Measurements from ENCODE around the gene GOLIM4. TPM values are rescaled to one million over a fixed set of nuclear protein-coding genes. Genes with fewer than 3 reads are reported as not detected.

The GOLIM4 gene
- total RNA-seq, 2 donors from 2014 or later: 3.5 to 6.3 TPM

DNA sequence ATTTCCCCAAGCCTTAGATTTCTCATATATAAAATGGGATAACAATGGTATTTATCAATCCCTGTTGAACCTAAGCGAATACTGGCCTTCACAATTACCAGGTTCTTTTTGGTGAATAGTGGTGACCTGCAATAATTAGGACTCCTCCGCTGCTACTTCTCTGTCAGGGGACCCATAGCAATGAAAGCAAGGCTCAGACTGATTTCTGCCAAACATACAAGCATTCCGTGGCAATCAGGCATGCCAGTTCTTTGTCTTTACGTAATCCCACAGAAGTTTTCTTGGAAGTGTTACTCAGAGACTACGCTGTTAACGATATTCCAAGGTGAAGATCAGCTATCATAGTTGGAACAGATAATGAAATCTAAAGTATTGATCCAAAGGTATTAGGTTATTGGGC is 105.7 kb downstream of the GOLIM4 start:
- Mint-ChIP-seq H3K4me1 (no peaks in the 10 kb centered on the region), H3K27ac (no peak overlapping the region), H3K27me3 (peaks cover 8% of the 10 kb centered on the region), H3K36me3 (ENCODE audit: low read depth) (no peaks in the 10 kb centered on the region), H3K9me3 (no peaks in the 10 kb centered on the region), H3K4me3 (no peak overlapping the region)
- no peak for ATAC-seq (replicated peaks)

DNA sequence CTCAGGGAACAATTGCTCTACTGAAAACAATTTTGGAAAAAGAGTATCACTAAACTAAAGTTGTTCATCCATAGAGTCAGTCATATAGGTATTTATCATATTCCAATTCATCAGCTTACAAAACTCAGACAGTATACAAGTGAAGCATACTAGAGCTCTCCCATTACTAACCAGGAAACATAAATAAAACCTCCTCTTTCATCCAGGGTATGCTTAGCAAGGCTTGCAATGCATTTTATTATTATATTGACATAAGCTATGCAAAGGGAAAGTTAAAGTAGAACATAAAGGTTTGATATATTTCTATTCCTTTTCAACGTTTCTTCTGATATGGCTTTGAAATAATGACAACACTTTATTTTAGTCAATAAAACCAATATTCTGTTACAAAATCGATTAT is 106.7 kb downstream of the GOLIM4 start:
- H3K4me1 Mint-ChIP-seq: no peaks in the 10 kb centered on the region
- no peak for ATAC-seq (replicated peaks)
- peaks cover 8% of the 10 kb centered on the region for H3K27me3 Mint-ChIP-seq
- H3K27ac Mint-ChIP-seq: no peak overlapping the region
- no peaks in the 10 kb centered on the region for H3K9me3 Mint-ChIP-seq
- no peak overlapping the region for H3K4me3 Mint-ChIP-seq
- H3K36me3 Mint-ChIP-seq (ENCODE audit: low read depth): no peaks in the 10 kb centered on the region

DNA sequence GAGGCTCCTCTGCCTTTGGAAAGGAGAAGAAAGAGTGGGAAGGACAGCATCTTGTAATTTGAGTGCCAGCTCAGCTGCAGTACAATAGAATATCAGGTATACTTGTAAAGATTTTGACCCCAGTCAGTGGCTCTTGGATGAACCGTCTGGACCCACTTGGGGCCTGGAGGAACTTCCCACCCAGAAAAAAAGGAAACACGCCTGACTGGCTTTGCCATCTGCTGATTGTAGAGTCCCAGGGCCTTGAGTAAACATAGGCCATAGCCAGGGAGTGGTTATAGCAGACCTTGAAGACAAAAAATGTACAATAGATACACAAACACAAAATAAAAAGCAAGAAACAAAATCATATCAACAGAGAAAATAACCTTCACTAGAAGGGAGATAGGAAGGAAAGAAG is 112.1 kb downstream of the GOLIM4 start:
- peaks cover 9% of the 10 kb centered on the region for H3K27me3 Mint-ChIP-seq
- H3K36me3 Mint-ChIP-seq (ENCODE audit: low read depth): no peaks in the 10 kb centered on the region
- ATAC-seq (replicated peaks): no peak
- no peaks in the 10 kb centered on the region for H3K9me3 Mint-ChIP-seq
- H3K27ac Mint-ChIP-seq: no peak overlapping the region
- no peak overlapping the region for H3K4me3 Mint-ChIP-seq
- H3K4me1 Mint-ChIP-seq: no peaks in the 10 kb centered on the region

DNA sequence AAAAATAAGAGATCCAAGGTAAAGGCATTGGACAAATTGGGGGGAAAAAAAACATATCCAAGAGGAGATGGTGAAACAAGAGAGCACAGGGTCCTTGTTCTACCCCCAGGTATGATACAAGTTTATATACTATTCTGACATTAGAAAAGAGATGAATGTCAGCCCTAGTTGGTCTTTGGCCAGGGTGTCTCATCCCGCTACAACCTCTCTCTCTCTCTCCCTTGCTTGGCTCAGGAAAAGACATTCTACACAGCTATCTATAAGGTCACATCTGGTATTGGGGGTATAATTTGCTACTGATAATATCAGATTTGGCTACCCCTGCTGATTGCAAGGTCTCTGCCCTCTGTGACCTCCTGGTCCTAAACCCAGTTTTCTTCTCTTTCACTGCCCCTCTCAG is 117.2 kb downstream of the GOLIM4 start:
- no peak for ATAC-seq (replicated peaks)
- H3K9me3 Mint-ChIP-seq: no peaks in the 10 kb centered on the region
- no peak overlapping the region for H3K4me3 Mint-ChIP-seq
- H3K27me3 Mint-ChIP-seq: no peaks in the 10 kb centered on the region
- H3K36me3 Mint-ChIP-seq (ENCODE audit: low read depth): no peaks in the 10 kb centered on the region
- no peaks in the 10 kb centered on the region for H3K4me1 Mint-ChIP-seq
- H3K27ac Mint-ChIP-seq: no peak overlapping the region

DNA sequence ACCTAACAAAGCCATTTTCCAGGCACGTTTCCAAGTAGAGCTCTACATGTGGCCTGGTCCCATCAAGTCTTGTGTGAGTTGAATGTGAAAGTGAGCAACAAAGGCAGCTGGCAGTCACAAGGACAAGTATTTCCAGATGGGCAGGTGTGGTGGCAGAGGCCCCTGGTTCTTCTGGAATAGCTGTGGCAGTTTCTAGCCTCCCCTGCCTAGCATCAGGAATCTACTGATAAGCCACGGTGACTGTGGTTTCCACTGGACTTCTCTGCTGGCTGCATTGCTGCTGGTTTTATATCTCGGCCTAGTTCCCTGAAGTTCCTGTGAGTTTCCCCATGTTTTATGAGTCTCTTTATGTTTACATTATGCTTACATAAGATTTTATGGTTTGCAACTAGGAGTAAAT is 117.7 kb downstream of the GOLIM4 start:
- H3K27ac Mint-ChIP-seq: no peak overlapping the region
- no peak overlapping the region for H3K4me3 Mint-ChIP-seq
- ATAC-seq (replicated peaks): no peak
- no peaks in the 10 kb centered on the region for H3K36me3 Mint-ChIP-seq (ENCODE audit: low read depth)
- no peaks in the 10 kb centered on the region for H3K27me3 Mint-ChIP-seq
- H3K9me3 Mint-ChIP-seq: no peaks in the 10 kb centered on the region
- no peaks in the 10 kb centered on the region for H3K4me1 Mint-ChIP-seq

DNA sequence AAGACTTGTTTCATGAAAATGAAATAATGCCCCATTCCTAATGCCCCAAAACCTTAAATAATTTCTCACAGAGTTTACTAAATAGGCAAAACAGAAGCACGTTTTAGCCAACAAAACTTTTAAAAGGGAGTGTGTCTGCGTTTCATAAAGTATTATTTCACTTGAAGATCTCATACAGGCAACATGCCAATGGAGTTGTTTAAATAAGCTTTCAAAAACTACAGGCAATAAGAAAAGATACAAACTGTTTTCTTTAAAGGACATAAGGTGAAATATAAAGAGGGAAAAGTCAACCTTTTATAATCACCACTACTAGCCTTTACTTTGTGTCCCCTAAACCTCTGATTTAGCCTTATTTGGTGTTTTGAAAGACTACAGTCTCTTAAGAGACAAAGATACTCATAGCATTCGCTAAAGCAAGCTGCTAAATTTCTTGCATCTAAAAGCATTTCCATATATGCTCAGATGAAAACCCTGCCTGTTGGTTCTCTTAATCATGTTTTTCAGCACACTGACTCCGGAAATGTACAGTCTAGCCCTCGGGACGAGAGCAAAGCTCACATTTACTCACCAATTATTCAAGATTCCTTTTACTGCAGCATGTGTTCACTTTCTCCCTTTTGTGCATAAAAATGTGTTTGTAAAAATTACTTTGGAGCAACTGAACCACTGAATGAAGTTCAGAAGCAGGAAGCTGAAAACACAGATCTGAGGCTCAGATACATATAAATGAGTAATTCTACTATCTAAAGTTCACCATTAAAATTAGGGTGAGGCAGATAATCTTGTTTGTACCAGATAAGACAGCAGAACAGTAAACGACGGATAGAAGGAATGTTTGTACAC is 119.0 kb downstream of the GOLIM4 start:
- no peaks in the 10 kb centered on the region for H3K36me3 Mint-ChIP-seq (ENCODE audit: low read depth)
- no peak for ATAC-seq (replicated peaks)
- H3K27ac Mint-ChIP-seq: no peak overlapping the region
- no peaks in the 10 kb centered on the region for H3K9me3 Mint-ChIP-seq
- no peaks in the 10 kb centered on the region for H3K4me1 Mint-ChIP-seq
- H3K4me3 Mint-ChIP-seq: no peak overlapping the region
- no peaks in the 10 kb centered on the region for H3K27me3 Mint-ChIP-seq

DNA sequence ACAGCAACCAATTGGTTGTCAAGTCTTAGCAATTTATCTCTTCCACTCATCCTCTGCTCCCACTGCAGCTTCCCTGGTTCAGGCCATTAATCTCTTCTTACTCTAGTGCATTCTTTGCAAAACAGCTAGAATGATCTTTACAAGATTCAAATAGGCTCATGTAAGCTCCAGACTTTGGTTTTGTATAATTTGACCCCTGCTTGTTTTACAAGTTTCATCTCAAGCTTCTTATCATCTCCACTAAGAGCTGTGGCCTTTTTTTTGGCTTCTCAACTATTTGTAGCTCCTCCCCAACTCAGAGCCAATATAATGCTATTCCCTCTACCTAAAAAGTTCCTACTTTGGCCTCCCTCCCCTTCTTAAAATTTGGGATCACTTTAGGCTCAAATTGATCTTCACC is 121.8 kb downstream of the GOLIM4 start:
- no peak for ATAC-seq (replicated peaks)
- H3K36me3 Mint-ChIP-seq (ENCODE audit: low read depth): no peaks in the 10 kb centered on the region
- H3K4me3 Mint-ChIP-seq: no peak overlapping the region
- no peaks in the 10 kb centered on the region for H3K9me3 Mint-ChIP-seq
- no peak overlapping the region for H3K27ac Mint-ChIP-seq
- H3K27me3 Mint-ChIP-seq: no peaks in the 10 kb centered on the region
- no peaks in the 10 kb centered on the region for H3K4me1 Mint-ChIP-seq

DNA sequence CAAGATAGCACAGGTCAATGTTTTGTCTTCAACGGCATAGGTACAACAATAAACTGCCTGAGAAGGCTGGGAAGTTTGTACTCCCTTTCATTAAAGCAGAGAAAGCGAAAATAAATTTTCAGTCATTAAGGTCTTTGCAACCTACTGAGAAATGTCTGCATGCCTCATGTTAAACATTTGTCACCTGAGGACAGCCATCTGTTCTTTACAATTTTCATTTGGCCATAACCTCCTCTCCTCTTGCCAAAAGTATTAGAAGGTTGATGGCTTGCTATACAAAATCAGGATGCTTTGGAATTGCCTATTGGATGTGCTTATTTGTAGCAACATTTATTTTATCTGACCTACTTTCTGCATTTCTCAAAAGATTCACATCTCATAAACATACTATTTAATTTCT is 122.7 kb downstream of the GOLIM4 start:
- H3K27ac Mint-ChIP-seq: no peak overlapping the region
- no peaks in the 10 kb centered on the region for H3K27me3 Mint-ChIP-seq
- H3K9me3 Mint-ChIP-seq: no peaks in the 10 kb centered on the region

DNA sequence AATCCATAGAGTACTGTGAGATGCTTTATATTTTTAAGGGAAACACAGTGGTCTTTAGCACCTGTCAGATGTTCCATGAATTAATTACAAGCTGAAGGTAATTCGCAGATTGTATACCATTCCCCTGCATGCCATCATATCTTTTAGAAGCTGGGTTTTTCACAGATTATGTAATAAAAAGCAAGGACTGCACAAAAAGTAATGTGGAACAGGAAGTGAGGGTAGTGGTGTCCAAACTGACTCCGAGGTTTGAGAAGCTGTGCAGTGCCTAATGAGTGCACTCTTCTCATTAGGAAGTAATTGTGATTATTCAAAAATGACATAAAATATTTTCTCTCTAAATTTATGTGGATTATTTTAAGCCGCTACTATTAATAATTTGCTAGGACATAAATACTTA is 123.2 kb downstream of the GOLIM4 start:
- Mint-ChIP-seq H3K4me1 (no peaks in the 10 kb centered on the region), H3K36me3 (ENCODE audit: low read depth) (no peaks in the 10 kb centered on the region), H3K27me3 (no peaks in the 10 kb centered on the region), H3K4me3 (no peak overlapping the region), H3K9me3 (no peaks in the 10 kb centered on the region), H3K27ac (no peak overlapping the region)
- no peak for ATAC-seq (replicated peaks)

More for the DNA sequence above, 122.7 kb downstream of the GOLIM4 start:
- no peak for ATAC-seq (replicated peaks)
- no peaks in the 10 kb centered on the region for H3K36me3 Mint-ChIP-seq (ENCODE audit: low read depth)
- H3K4me3 Mint-ChIP-seq: no peak overlapping the region
- no peaks in the 10 kb centered on the region for H3K4me1 Mint-ChIP-seq

DNA sequence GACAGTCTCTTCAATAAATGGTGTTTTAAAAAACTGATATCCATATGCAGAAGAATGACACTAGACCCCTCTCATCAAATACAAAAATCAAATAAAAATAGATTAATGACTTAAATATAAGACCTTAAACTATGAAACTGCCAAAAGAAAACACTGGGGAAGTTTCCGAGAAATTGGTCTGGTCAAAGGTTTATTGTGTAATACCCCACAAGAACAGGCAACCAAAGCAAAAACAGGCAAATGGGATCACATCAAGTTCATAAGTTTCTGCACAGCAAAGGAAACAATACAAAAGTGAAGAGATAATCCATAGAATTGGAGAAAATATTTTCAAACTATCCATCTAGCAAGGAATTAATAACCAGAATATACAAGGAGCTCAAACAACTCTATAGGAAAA is 126.2 kb downstream of the GOLIM4 start:
- H3K9me3 Mint-ChIP-seq: no peaks in the 10 kb centered on the region
- ATAC-seq (replicated peaks): no peak
- no peak overlapping the region for H3K4me3 Mint-ChIP-seq
- no peaks in the 10 kb centered on the region for H3K4me1 Mint-ChIP-seq
- no peaks in the 10 kb centered on the region for H3K36me3 Mint-ChIP-seq (ENCODE audit: low read depth)
- no peaks in the 10 kb centered on the region for H3K27me3 Mint-ChIP-seq
- H3K27ac Mint-ChIP-seq: no peak overlapping the region

DNA sequence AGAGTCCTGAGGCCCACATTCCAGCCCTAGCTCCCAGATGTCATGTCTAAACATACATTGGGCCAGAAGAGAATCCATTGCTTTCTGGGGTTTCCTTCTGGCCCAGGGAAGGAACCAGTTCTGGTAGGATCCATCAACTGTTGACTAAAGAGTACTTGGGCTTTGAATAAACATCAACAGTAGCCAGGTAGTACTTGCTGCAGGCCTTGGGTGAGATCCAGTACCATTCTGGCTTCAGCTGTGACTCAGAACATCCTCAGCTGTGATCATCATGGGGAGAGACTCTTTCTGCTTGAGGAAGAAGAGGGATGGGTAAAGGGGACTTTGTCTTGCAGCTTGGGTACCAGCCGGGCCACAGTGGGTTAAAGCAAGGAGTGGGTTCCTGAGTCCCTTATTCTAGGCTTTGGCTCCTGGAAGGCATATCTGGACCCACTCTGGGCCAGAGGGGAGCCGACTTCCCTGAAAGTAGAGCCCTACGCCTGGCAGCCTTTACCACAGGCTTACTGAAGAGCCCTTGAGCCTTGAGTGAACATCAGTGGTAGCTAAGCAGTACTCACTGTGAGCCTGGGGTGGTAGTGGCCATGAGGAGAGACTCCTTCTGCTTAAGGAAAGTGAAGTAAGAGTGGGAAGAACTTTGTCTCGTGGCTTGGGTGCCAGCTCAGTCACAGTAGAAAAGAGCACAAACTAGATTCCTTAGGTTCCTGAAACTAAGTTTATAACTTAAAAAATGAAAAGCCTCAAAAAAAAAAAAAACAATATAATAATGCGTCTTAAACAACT is 128.3 kb downstream of the GOLIM4 start:
- no peak for ATAC-seq (replicated peaks)
- no peak overlapping the region for H3K27ac Mint-ChIP-seq
- H3K9me3 Mint-ChIP-seq: no peaks in the 10 kb centered on the region
- no peaks in the 10 kb centered on the region for H3K4me1 Mint-ChIP-seq
- no peak overlapping the region for H3K4me3 Mint-ChIP-seq
- no peaks in the 10 kb centered on the region for H3K36me3 Mint-ChIP-seq (ENCODE audit: low read depth)
- no peaks in the 10 kb centered on the region for H3K27me3 Mint-ChIP-seq
